ENCODE measurements around the gene MYH4.

The MYH4 gene

DNA sequence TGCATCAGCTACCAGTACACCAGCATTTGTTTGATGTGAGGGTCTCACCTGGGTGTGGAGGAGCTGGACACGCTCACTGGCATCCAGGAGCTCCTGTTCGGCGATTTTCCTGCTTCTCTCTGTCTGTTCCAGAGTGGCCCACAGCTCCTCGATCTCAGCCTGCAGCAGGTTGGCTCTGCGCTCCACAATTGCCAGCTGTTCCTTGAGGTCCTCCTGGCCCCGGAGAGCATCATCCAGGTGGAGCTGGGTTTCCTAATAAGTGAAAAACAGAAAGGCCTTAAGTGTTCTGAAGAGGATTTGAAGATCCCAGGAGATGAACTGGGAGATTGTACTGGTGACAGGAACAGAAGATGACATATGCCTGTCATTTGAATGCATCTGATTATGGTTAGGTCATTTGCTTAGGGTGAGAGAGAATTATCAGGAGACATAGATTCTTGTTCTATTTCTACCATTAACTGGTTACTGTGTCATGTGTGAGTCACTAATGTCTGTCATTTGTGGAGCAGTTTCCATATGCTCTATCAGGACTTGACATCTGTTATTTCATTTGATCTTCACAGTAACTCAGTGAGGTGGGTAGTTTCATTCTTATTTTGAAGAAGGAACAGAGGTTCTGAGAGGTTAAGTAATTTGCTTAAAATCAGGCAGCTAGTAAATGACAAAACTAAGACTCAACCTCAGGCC is 75.0 kb downstream of the MYH4 start:
- Histone ChIP-seq H3K4me1 (ENCODE audit: insufficient read depth, poor library complexity, severe bottlenecking) (no peaks in the 10 kb centered on the region), H3K36me3 (ENCODE audit: low read depth) (no peaks in the 10 kb centered on the region), H3K27ac (ENCODE audit: poor library complexity, severe bottlenecking) (no peak overlapping the region), H3K9me3 (ENCODE audit: severe bottlenecking) (no peaks in the 10 kb centered on the region), H3K4me3 (ENCODE audit: severe bottlenecking) (no peak overlapping the region), H3K27me3 (ENCODE audit: insufficient read depth, poor library complexity, severe bottlenecking) (peaks cover 9% of the 10 kb centered on the region)
- TF ChIP-seq CTCF (IDR thresholded peaks at IDR 0.05; ENCODE audit: poor library complexity, severe bottlenecking): no peak
- no peak for DNase-seq (ENCODE audit: low spot score)
- no peak for ATAC-seq (ENCODE audit: low read depth)
